HG03060 (cell line): ENCODE measurements around the gene NEGR1.

ENCODE experiments used
- ATAC-seq: cut with Tn5 transposase; IDR thresholded peaks from one replicate; pipeline ENCODE4 v1.9.1; 2021; ENCODE audit warnings: low read depth, moderate number of reproducible peaks; ENCODE audit not compliant: unreplicated experiment

Gene NEGR1

DNA sequence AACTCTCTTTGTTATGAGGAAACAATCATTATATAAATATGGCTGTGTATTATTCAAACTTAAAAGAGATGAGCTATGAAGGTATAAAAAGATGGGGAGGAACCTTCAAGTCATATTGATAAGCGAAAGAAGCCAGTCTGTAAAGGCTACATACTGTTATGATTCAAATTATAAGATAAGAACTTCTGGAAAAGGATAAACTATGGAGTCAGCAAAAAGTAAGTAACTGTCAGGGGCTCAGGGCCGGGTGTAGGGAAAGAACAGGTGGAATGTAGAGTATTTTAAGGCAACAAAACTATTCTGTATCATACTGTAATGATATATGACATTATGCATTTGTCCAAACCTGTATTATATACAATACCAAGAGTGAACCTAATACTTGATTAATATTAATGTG, 628.4 kb downstream of the NEGR1 start:
- ATAC-seq, result no peak

DNA sequence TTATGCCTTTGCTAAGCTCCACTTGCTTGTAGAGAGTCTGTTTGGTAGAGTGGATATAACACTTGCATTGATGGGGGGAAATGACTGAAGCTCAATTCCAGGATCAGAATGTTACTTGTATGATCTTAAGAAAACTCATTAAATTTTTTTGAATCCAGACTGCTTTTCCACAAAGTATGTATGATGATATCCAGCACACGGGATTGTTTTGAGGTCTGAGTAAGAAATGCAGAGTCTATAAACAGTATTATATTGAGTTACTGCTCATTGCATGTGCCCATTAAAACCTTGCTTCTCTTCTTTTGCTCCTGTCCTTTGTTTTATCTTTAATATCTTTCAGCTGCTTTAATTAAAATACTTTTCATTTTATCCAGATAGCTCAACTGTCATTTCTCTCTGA, 631.1 kb downstream of the NEGR1 start:
- no peak for ATAC-seq

DNA sequence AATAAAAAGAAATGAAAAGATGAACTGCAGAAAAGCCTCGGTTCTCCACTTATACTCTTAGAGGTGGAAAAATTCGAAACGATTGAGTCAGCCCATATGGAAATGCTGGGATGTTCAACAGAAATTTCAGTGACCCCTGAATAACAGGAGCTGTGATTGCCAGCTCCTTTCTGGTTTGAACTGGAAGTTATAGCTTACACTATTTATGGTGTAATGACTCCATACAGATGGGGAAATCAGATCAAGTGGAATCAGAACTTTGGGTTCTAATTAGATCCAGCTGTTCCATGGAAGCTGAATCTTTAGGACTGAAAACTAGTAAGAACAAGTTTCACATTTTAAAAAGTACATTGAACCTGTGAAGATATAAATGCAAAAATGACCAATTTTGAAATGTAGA, 632.2 kb downstream of the NEGR1 start:
- ATAC-seq, result no peak

DNA sequence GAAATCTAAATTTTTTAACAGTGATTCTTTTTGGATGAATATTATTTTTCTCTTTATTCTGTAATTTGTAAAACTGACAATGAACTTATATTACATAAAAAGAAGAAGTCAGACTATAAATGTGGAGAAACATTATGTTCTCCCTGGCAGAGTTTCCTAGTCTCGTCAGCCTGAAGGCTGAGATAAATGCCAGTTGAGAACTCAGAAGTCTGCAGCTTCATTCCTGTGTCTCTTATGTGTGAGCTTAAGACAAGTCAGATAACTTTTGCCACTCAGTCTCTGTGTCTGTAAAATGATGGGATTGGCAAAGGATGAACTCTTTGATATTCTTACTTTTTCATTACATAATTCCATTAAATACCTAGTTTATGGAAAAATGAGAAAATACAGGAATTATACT, 632.7 kb downstream of the NEGR1 start:
- ATAC-seq, result no peak

DNA sequence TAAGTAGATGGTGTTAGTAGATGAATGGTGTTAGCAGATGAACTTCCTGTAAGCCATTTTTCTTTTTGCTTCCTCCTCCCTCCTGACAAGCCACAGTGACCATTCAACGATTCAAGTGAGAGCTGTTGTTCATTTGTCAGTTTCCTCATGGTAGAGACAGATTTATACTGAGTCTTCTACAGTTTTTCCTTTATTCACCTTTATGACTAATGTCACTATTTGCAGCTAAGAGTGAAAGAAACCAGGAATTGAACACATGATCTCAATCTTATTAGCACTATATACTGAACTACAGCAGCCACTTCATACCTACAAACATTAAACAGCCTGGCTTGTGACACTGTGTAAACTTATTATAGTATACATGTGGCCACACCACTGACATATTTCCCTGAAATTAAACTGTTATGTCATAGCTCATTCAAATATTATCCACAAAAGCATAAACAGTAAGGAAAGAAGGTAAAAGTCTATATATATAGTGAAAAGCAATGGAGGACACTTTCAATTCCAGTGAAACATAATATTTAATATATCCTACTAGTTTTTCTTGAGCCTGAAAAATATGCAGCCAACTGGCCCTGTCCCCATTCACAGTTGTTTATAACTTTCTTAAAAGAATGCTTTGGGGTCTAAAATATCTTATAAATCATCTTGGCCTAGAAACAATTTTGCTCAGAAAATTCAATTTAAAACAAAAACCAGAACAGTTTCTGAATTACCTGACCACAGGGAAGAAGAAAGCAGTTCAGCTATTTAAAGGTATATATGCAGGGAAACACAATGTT, 634.6 kb downstream of the NEGR1 start:
- no peak for ATAC-seq

DNA sequence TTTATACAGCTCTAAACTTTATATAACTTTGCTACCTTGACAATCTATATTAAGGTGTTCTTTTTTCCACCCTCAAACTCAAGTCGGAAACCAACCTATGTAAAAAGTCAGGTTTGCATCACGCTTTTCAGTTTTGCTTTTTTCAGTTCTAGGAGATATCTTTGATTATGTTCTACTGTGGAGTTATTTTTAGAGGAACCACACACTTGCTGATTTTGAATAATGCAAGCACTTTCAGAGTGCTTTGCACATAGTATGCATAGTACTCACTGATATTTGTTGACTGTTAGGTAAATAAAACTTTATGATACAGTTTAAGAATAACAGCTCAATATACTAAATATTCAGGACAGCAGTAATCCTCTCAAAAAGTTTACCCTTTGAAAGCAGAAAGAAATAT, 637.3 kb downstream of the NEGR1 start:
- ATAC-seq, result no peak

DNA sequence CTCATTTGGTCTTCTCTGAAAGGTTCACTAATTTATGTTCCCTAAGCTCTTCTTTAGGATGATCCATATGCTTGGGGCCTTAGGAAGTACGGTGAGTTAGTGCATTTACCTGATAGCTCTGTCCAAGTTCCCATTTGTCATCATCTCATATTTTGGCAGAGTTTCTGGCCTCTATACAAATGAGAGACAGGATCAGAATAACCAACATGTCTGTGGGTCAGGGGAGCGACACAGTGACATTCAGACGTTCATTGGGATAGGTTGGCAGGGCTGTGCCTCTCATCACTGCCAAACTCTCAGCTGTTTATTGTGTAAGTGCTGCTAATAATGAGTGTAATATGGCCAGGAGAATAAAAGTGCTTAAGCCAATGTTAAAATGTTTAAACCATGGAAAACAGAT, 640.4 kb downstream of the NEGR1 start:
- no peak for ATAC-seq

DNA sequence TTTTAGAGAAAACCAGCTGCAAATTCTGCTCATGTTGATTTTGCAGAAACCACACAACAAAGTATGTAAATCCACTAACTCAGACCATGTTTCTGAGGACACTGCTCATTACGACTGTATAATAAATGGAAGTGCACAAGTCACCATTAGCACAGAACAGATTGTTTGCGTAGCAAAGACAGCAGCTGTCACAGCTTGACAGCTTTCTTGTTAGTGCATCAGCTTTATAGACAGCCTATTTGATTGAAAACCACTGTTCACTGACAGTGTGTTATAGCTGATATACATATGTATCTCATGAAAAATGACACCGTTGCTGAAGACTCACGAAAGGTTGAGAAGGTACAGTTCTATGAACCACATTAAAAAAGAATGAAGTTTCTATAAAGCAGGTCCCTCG, 641.3 kb downstream of the NEGR1 start:
- no peak for ATAC-seq

DNA sequence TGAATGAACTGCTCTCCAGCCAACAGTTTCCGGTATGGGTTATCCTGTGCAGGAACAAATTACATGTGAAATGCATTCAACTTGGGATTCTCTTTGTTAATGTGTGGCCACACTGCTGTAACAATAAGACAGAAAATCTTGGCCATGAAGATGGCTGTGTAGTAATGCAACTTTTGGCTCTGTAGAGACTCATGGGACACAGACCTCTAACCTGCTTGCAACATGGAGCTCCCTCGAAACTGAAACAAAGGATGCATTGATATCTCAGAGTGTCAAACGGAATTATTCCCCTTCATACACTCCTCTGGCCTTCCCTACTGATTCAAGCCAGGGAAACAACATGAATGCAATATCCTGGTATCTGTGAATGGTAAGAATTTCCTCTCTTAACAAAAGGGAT, 642.2 kb downstream of the NEGR1 start:
- no peak for ATAC-seq

DNA sequence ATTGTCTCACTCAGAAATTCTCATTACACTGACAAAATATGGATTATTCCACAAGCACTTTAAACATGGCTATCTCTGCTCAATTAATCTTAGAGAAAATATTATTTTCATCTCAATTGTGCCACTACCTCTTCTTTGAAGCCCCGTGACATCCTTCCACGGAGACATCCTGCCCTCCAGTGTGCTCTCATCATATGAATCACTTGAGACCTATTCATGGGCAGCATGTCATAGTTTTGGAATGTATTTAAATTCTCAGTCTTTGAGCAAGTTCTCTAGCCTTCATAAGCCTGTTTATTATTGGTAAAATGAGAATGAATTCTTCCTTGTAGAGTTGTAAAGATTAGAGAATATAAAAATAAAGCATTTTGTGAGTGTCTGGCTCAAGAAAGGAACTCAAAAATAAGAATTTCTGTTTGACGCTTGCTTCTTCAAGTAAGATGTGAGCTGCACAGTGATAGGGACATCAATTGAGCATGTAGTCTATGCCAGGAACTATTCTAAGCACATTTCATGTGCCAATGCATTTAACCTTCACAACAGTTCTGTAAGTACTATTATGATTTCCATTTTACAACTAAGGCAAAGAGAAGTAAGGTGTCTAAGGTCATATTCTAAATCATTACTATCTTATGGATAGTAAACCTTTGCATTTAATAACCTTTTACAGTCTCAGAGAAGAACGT, 644.1 kb downstream of the NEGR1 start:
- ATAC-seq, result no peak

DNA sequence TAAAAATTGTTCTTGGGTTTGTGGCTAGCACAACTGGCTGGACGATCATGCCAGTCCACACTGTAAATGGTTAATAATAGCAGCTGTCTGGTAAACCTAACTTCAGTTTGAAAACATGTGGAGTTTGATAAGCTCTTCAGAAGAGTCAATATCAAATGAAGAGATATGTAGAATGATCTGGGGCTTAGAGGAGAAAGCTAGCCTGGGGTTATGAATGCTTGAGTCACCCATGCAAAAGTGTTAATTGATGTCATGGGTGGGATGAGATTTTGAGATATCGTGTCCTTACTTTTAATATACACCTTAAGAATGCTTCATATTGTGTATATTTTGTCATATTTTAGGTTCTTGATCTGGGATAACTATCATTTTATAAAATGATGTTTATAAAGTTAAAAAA, 646.8 kb downstream of the NEGR1 start:
- no peak for ATAC-seq

DNA sequence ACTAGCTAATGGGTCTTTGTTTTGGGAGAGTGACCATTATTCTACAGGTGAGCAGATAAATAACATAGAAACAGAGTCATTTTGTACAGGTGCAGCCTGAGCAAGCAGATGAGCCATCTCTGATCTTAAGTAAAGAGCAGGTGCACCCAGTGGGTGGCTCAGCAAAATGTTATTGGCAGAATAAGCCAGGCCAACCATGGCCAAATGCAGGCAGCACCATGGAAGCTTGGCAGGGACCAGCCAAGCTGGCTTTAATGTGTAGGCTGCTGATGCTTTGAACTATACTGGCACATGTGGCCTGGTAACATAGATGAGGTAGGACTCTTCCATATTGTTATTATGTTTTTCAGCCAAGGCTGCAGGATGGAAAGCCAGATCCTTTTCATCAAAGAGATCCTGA, 648.2 kb downstream of the NEGR1 start:
- no peak for ATAC-seq

DNA sequence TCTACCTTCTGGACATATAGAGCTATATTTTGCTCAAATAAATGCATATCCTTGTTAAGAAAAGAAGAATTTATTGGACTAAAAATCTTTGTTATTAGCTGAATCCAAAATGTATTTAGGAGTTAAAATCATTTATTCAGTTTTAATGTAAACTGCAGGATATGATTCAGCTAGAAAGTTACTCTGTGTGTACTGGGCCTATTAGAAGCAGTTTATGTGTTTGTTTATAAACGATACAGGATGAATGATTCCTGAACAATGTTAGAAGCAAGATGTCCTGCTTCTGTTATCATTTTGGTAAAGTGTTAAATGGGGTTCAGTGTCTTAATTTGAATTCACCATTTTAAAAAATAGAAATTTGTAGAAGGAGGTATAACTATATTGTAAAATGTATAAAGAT, 652.3 kb downstream of the NEGR1 start:
- no peak for ATAC-seq

DNA sequence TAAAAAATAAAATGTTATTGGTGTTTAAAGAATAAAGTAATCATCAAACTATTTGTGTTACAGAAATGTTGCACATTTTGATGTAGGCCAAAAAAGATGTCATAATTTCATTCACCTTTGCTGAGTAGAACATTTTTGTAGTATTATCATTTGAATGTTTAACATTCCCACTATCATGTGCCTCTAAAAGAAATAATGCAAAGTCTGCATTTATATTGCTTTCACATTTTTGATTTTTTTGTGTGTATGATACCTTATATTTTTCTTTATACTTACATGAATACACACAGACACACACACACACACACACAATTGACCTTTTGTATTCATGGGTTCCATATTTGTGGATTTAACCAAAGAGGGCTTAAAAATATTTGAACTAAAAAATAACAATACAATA, 657.3 kb downstream of the NEGR1 start:
- no peak for ATAC-seq

DNA sequence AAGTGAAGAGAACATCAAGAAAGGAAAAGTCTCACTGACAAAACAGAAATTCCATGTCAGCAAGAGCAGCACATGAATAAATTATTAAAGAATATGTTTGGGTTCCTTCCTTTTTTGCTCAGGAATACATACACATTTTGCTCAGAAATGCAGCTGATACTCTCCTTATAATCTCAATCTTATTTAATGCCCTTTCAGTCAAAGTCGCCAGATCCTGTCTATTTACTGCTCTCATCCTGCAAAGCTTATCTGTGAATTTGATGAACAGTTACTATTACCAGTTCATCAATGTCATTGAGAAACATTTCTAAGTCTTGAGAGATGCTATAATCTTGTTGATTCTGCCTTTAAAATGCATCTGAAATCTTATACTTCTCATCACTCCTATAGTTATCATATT, 658.5 kb downstream of the NEGR1 start:
- no peak for ATAC-seq

DNA sequence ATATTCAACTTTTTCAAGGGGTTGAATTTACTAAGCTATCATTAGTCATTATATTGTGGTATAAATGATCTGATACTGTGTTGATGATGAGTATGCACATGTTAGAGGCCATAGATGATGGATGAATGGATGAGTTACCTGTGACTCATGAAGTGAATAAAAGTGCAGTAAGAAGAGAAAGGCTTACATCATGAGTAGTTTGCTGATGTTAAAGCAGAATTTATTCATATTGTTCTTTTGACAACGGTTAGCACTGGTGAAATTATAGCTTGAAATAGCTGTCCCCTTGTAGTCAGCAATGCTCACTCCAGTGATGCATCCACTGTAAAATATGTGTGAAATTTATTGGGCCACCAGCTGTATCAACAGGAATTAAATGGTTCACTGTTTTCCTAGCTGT, 660.6 kb downstream of the NEGR1 start:
- ATAC-seq, result no peak

DNA sequence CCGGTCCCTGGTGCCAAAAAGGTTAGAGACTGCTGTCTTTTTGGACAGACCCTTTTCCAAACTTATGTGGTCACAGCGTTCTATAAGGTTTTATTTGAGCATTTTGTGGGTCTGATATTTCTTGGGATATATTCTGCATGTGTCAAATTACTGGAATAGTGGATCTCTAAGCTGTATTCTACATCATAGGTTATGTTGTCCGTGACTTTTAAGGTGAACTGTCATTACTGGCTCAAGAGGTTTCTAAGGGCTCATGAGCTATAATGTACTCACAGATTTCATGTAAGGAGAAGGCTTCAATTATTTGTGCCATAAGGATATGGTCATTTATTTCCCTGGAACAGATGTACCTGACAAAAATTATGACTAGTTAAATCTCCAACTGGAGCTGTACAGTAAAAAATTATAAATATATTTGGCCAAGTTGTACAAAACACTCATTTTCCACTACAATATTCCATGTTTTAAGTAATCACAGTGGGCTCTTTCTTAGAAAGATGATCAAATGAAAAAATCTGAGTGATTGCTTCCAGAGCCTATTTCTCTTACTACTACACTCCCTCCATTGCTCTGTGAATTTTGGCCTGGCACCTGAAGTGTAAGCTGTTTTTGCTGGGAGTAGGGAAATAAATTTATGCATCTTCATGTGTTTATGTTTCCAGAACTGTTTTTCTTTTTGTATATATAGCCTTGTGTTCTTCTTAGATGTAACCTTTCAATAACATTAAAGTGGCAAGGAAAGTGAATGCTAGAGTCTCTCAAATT, 663.4 kb downstream of the NEGR1 start:
- no peak for ATAC-seq

DNA sequence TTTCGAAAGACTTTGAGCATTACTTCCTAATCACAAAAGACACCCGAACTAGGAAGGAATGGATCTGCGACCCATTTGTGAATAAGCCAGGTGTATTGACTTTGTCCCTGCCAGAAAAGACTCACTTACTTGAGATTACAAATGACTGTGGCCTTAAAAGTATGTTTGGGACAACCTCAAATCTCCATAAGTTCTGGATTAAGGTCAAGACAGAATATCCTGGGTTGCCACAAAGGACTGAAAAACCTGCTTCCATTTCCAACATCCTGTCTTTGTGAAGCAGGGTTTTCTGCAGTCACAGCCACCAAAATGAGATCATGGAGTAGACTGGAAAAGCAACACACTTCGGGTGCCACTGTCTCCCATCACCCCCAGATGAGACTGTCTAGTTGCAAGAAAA, 664.1 kb downstream of the NEGR1 start:
- no peak for ATAC-seq

DNA sequence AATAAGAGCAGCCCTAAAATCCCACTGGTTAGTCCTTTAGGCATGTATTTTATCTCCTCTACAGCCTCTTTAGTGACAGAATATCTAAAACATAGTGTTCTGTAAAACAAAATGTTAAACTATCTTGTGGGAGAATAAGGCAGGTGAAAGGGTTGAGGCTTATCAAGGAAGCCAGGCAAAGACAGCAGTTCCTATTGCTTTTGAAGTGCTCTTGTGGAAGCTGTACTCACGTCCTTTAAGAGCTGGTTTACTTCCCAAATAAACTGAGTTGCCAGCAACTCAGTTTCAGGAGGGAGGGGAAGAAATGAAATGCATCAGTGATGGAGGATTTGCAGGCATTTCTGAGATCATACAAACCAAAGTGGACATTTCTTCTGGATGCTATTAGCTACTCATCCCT, 671.9 kb downstream of the NEGR1 start:
- no peak for ATAC-seq

DNA sequence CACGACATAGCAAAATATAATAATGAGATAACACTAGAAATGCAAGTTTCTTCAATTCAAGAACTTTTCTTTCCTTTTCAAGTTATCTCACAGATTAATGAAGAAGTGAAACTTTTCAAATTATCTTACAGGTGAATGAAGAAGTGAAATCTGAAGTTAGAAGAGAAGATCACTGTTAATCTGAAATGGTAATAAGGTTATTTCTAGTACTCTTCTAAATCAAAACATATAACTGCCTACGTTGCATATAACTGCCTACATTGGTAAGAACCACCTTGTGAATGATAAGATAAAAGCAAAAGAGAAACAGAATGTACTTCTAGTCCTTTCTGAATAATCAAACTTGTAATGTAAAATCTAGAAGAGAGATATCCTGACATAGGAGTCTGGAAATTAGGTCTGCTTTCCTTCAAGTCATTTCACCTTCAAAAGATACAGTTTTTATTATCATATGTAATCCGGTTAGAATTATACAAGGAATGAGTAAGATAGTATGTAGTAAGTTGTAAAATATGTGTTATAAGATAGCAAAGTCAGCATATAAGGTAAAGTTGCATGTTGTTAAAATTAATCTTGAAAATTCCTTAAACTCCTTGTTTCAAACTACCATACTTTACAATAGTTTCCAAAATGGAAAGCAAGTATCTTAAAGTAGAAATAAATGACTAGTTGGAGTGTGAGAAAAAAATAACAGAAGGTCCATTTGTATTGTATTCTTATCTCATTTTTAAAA, 679.1 kb downstream of the NEGR1 start:
- ATAC-seq, result no peak

DNA sequence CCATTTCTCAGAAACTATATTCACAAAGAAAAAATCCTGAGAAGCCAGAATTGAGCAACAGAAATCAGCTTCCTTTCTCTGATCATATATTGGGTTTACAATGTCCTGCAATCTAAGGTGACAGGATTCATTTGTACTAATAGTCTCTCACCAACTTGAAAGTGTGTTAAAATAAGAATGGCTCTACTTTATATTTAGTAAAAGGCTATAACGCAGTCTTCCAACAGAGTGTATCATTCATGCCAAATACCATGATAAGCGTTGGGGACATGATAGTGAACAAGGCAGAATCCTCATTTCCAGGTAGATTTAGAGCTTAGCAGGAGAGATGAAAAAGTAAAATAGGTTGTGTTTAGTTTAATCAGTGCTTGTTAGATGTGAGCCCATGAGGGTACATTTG, 682.3 kb downstream of the NEGR1 start:
- no peak for ATAC-seq
